A673 (cell line): ENCODE data around the gene RAB4A. TPM values are rescaled to one million over a fixed set of nuclear protein-coding genes. Genes with fewer than 3 reads are reported as not detected.

Source experiments
- BruUV-seq: library from RNA; stranded (reverse); fragments of 400-500 nt; replicated peaks from 2 replicates; lab custom pipeline; 2021; lab: Mats Ljungman, UMichigan
- CTCF ChIA-PET: fragments of 300-600 bp; sonication (Branson Sonifier 250); formaldehyde crosslinking; loops from one replicate; lab custom pipeline; 2022; ENCODE audit warnings: antibody characterized with exemption; lab: Charles Lee
- POLR2A ChIA-PET: fragments of 300-600 bp; sonication (Branson Sonifier 250); formaldehyde crosslinking; loops from one replicate; lab custom pipeline; 2022; ENCODE audit warnings: antibody characterized with exemption; ENCODE audit not compliant: low non-redundant PET; lab: Charles Lee
- DNase-seq: peaks from one replicate; pipeline ENCODE4 v3.0.0-alpha.2; 2015; ENCODE audit warnings: low spot score
- H3K27ac ChIP-seq: fragments of 200-600 bp; sonication (generic); 2 replicates; pipeline ENCODE4 v1.5.1; 2016; ENCODE audit warnings: mixed run types, low read depth, mild to moderate bottlenecking, mixed read lengths, antibody characterized with exemption, low read length; ENCODE audit not compliant: poor library complexity, severe bottlenecking
- H3K27me3 ChIP-seq: fragments of 200-600 bp; sonication (generic); replicated peaks from 2 replicates; pipeline ENCODE4 v1.6.1; 2017; ENCODE audit warnings: mixed run types, low read depth, mild to moderate bottlenecking, mixed read lengths, antibody characterized with exemption, low read length; ENCODE audit not compliant: insufficient read depth, poor library complexity
- H3K36me3 ChIP-seq: fragments of 200-600 bp; sonication (generic); 2 replicates; pipeline ENCODE4 v1.6.1; 2016; ENCODE audit warnings: mixed run types, mild to moderate bottlenecking, mixed read lengths, antibody characterized with exemption, low read length; ENCODE audit not compliant: insufficient read depth, poor library complexity, severe bottlenecking
- H3K4me1 ChIP-seq: fragments of 200-600 bp; sonication (generic); 2 replicates; pipeline ENCODE4 v1.6.1; 2017; ENCODE audit warnings: mixed run types, mild to moderate bottlenecking, mixed read lengths, antibody characterized with exemption, low read length; ENCODE audit not compliant: insufficient read depth, poor library complexity, severe bottlenecking
- H3K4me3 ChIP-seq: fragments of 200-600 bp; sonication (generic); 2 replicates; pipeline ENCODE4 v1.5.1; 2016; ENCODE audit warnings: low read depth, mixed run types, mild to moderate bottlenecking, mixed read lengths, low read length; ENCODE audit not compliant: poor library complexity, severe bottlenecking
- H3K9me3 ChIP-seq: fragments of 200-600 bp; sonication (generic); 2 replicates; pipeline ENCODE4 v1.6.1; 2016; ENCODE audit warnings: mixed run types, low read depth, mild to moderate bottlenecking, mixed read lengths, antibody characterized with exemption, low read length; ENCODE audit not compliant: poor library complexity, severe bottlenecking
- EZH2 ChIP-seq: fragments of 200-600 bp; sonication (generic); IDR thresholded peaks from 2 replicates; pipeline ENCODE4 v1.6.1; 2017; ENCODE audit warnings: borderline replicate concordance, low read depth, mild to moderate bottlenecking, mixed read lengths, antibody characterized with exemption, low read length; ENCODE audit not compliant: poor library complexity, severe bottlenecking
- intact Hi-C: fragments of 100-400 bp; cut with micrococcal nuclease; formaldehyde crosslinking; loops from one replicate; pipeline ENCODE4 v1.10.0; 2022; ENCODE audit not compliant: unreplicated experiment
- total RNA-seq: library from RNA; stranded (reverse); gene quantifications from 2 replicates; pipeline ENCODE4 v1.2.3, GENCODE V29; 2021
- TF ChIP-seq, protein P1 (sequence below): fragments of 300-800, 200-600 bp; sonication (generic); conservative IDR thresholded peaks from 2 replicates; pipeline ENCODE4 v1.5.1; 2017; ENCODE audit warnings: low read depth, mild to moderate bottlenecking, antibody characterized with exemption, low read length, moderate library complexity, mixed read lengths

Gene RAB4A
- total RNA-seq, 1 experiment from 2014 or later = 51.6 TPM

DNA sequence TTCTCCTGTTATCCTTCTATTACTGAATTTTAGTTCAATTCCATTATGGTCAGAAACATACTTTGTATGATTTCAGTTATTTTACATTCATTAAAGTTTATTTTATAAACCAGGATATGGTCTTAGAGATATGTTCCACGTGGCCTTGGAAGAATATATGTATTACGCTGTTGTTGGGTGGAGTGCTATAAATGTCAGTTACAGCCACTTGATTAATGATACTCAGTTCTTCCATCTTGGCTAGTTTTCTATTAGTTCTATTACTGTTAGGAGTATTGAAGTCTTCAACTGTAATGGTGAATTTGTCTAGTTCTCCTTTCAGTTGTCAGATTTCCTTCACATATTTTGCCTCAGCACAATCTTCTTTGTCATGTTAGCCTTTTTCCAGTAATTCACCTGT is 45.3 kb downstream of the RAB4A start:
- TF ChIP-seq EZH2 = no peak
- TF ChIP-seq, protein P1, sequence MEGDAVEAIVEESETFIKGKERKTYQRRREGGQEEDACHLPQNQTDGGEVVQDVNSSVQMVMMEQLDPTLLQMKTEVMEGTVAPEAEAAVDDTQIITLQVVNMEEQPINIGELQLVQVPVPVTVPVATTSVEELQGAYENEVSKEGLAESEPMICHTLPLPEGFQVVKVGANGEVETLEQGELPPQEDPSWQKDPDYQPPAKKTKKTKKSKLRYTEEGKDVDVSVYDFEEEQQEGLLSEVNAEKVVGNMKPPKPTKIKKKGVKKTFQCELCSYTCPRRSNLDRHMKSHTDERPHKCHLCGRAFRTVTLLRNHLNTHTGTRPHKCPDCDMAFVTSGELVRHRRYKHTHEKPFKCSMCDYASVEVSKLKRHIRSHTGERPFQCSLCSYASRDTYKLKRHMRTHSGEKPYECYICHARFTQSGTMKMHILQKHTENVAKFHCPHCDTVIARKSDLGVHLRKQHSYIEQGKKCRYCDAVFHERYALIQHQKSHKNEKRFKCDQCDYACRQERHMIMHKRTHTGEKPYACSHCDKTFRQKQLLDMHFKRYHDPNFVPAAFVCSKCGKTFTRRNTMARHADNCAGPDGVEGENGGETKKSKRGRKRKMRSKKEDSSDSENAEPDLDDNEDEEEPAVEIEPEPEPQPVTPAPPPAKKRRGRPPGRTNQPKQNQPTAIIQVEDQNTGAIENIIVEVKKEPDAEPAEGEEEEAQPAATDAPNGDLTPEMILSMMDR = no peak
- ChIA-PET CTCF (no interaction called here), POLR2A (no interaction called here)
- no peaks in the 10 kb centered on the region for H3K9me3 ChIP-seq
- no peaks in the 10 kb centered on the region for H3K27me3 ChIP-seq
- no TSS peak for BruUV-seq
- intact Hi-C loops = no loop called here
- DNase-seq = no peak
- H3K27ac ChIP-seq = no peak overlapping the region
- no peaks in the 10 kb centered on the region for H3K4me1 ChIP-seq
- peaks cover 2% of the 10 kb centered on the region for H3K36me3 ChIP-seq
- no peak overlapping the region for H3K4me3 ChIP-seq

DNA sequence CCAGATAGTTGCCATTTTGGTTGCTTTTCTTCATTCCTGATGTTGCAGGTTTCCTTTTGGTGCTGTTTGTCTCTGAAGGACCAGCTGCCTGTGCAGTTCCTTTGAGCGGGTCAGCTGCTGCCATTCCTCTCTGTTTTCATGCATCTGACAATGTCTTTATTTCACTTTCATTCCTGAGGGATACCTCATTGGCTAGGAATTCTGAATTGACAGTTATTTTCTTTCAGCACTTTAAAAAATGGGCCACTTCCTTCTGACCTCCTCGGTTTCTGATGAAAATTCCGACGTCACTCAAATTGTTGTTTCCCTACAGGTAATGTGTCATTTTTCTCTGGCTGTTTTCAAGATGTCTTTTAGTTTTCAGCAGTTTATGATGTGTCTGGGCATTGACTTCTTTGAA is 47.1 kb downstream of the RAB4A start:
- Histone ChIP-seq H3K4me1 (no peaks in the 10 kb centered on the region), H3K27me3 (no peaks in the 10 kb centered on the region), H3K36me3 (peaks cover 14% of the 10 kb centered on the region), H3K4me3 (no peak overlapping the region), H3K9me3 (no peaks in the 10 kb centered on the region), H3K27ac (no peak overlapping the region)
- POLR2A ChIA-PET = no interaction called here
- intact Hi-C loops = no loop called here
- CTCF ChIA-PET = no interaction called here
- BruUV-seq = no TSS peak
- no peak for TF ChIP-seq EZH2
- TF ChIP-seq, protein P1 = no peak
- DNase-seq = no peak

DNA sequence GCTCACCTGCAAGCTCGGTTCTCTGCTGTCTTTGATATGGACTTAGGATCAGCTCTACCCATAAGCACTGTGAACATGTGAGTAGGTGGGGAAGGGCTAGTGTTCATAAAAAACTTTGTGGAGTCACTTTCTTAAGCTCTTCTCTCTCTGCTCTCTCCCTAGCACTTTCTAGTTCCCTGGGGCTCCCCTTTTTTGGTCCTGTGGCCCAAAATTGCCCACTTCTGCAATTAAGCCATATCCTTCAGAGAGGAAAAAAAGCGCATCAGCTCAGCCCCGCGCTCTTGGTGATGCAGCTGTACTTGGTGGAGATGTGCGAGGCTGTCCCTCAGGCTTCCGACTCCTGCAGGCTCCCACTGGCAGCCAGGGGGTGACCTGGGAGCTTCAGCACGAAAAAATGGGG is 48.6 kb downstream of the RAB4A start:
- POLR2A ChIA-PET = no interaction called here

More for the DNA sequence above, 48.6 kb downstream of the RAB4A start:
- CTCF ChIA-PET = no interaction called here
- DNase-seq = no peak
- Histone ChIP-seq H3K27ac (no peak overlapping the region), H3K4me1 (no peaks in the 10 kb centered on the region), H3K4me3 (no peak overlapping the region), H3K9me3 (no peaks in the 10 kb centered on the region), H3K36me3 (peaks cover 29% of the 10 kb centered on the region), H3K27me3 (no peaks in the 10 kb centered on the region)
- no TSS peak for BruUV-seq
- TF ChIP-seq, protein P1 = no peak
- TF ChIP-seq EZH2 = no peak
- intact Hi-C loops = no loop called here
